Measurements from ENCODE around the gene R3HDM2. TPM values are rescaled to one million over a fixed set of nuclear protein-coding genes. Genes with fewer than 3 reads are reported as not detected.
A peak's percentile ranks its signal among the peaks of the same experiment; 100 is the strongest.

Gene R3HDM2
- total RNA-seq, 4 donors from 2014 or later = 26.3 to 56.9 (median 33.3) TPM

DNA sequence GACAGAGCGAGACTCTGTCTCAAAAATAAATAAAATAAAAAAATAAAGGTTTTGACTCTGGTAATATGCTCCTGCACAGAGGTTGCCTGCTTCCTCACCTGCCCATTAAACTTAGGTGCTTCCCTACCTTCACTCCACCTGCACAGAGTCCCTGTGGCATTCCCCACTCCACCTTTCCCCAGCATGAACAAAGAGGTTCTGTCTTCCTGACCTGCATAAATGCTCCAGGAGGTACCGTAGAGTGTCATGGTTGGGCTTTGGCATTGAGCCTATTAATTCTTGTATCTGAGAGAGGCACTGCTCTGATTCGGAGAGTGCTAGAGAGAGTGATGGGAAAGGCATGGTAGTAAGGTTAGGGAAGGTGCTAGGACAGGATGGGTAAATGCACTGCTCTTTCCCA is 42.5 kb upstream of the R3HDM2 start:
- peaks cover 15 to 33% (median 20%) of the 10 kb centered on the region in 4 donors for H3K4me1 ChIP-seq
- H3K36me3 ChIP-seq = no peaks in the 10 kb centered on the region
- in situ Hi-C loops (cut with MboI; ENCODE audit: low pct_ligation_motif_present in 1 of 4, low pct_unique_long_range_greater_than_20kb in 1 of 4, low sequenced_read_pairs in 3 of 4) (no loop called here), intact Hi-C loops (cut with DNase I; ENCODE audit: low total_unique reads) (no loop called here)
- H3K9me3 ChIP-seq = no peaks in the 10 kb centered on the region
- H3K4me3 ChIP-seq = no peak overlapping the region
- DNase-seq = no peak
- WGBS, 2 donors (ENCODE audit: low coverage in 1 of 2) = 52 to 61% methylated on average over 2 to 3 of the region's 3 CpGs
- peaks cover 64% of the 10 kb centered on the region for H3K27me3 ChIP-seq
- TF ChIP-seq EP300 (IDR thresholded peaks at IDR 0.05; ENCODE audit: low read depth) = no peak
- TF ChIP-seq POLR2A (IDR thresholded peaks at IDR 0.05) = no peak
- TF ChIP-seq POLR2AphosphoS5 (IDR thresholded peaks at IDR 0.05) = no peak
- TF ChIP-seq, protein P1, sequence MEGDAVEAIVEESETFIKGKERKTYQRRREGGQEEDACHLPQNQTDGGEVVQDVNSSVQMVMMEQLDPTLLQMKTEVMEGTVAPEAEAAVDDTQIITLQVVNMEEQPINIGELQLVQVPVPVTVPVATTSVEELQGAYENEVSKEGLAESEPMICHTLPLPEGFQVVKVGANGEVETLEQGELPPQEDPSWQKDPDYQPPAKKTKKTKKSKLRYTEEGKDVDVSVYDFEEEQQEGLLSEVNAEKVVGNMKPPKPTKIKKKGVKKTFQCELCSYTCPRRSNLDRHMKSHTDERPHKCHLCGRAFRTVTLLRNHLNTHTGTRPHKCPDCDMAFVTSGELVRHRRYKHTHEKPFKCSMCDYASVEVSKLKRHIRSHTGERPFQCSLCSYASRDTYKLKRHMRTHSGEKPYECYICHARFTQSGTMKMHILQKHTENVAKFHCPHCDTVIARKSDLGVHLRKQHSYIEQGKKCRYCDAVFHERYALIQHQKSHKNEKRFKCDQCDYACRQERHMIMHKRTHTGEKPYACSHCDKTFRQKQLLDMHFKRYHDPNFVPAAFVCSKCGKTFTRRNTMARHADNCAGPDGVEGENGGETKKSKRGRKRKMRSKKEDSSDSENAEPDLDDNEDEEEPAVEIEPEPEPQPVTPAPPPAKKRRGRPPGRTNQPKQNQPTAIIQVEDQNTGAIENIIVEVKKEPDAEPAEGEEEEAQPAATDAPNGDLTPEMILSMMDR (IDR thresholded peaks at IDR 0.05) = no peak
- no peak overlapping the region for H3K27ac ChIP-seq

DNA sequence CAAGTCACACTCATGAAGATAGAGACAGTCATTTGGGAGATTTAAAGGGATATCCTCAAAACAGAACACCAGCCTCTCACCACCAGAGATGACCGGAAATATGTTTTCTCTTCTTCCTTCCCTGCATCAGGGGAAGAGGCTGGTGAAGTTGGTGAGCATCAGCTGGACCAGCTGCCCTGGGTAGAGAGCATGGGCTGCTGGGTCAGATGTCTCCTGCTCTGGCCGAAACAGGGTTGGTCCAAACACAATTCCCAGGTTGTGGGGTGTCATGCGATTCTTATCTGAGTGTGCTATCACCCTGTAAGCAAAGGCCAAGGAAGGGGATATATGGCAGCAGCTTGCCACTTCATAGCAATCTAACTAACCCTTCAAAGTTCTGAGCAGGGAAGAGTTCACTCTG is 41.5 kb upstream of the R3HDM2 start:
- peaks cover 15 to 33% (median 20%) of the 10 kb centered on the region in 4 donors for H3K4me1 ChIP-seq
- no peak overlapping the region for H3K4me3 ChIP-seq
- in situ Hi-C loops (cut with MboI; ENCODE audit: low pct_ligation_motif_present in 1 of 4, low pct_unique_long_range_greater_than_20kb in 1 of 4, low sequenced_read_pairs in 3 of 4) = no loop called here
- WGBS, 2 donors (ENCODE audit: low coverage in 1 of 2) = 84 to 100% methylated on average over 2 to 3 of the region's 3 CpGs
- intact Hi-C loops (cut with DNase I; ENCODE audit: low total_unique reads) = no loop called here
- TF ChIP-seq POLR2AphosphoS5 (IDR thresholded peaks at IDR 0.05) (no peak), POLR2A (IDR thresholded peaks at IDR 0.05) (no peak), EP300 (IDR thresholded peaks at IDR 0.05; ENCODE audit: low read depth) (no peak)
- TF ChIP-seq, protein P1 (IDR thresholded peaks at IDR 0.05) = no peak
- H3K27me3 ChIP-seq = peaks cover 62% of the 10 kb centered on the region
- H3K9me3 ChIP-seq = no peaks in the 10 kb centered on the region
- no peak for DNase-seq
- no peak overlapping the region for H3K27ac ChIP-seq
- H3K36me3 ChIP-seq = no peaks in the 10 kb centered on the region

DNA sequence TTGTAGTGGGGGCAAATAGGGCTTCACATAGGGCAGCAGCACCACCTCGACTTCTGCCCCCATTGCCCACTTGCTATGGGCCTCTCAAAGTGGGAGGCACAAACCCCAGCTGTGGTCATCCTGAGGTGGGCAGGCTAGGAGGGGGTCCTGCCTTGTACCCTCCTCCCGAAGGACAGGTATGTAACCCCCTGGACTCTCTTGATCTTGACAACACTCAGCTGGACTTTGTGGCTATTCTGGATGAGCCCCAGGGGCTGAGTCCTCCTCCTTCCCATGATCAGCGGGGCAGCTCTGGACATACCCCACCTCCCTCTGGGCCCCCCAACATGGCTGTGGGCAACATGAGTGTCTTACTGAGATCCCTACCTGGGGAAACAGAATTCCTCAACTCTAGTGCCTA is 40.8 kb upstream of the R3HDM2 start:
- H3K27me3 ChIP-seq = peaks cover 58% of the 10 kb centered on the region
- in situ Hi-C loops (cut with MboI; ENCODE audit: low pct_ligation_motif_present in 1 of 4, low pct_unique_long_range_greater_than_20kb in 1 of 4, low sequenced_read_pairs in 3 of 4) (no loop called here), intact Hi-C loops (cut with DNase I; ENCODE audit: low total_unique reads) (no loop called here)
- H3K4me1 ChIP-seq = peaks cover 15 to 33% (median 20%) of the 10 kb centered on the region in 4 donors
- no peak overlapping the region for H3K4me3 ChIP-seq
- TF ChIP-seq POLR2AphosphoS5 (IDR thresholded peaks at IDR 0.05) = no peak
- no peaks in the 10 kb centered on the region for H3K9me3 ChIP-seq
- H3K27ac ChIP-seq = no peak overlapping the region
- no peaks in the 10 kb centered on the region for H3K36me3 ChIP-seq
- no peak for DNase-seq
- 94% methylated on average over 3 of the region's 3 CpGs; no CpG with 5 or more reads in 1 of the 2 donors for WGBS, 2 donors (ENCODE audit: low coverage in 1 of 2)

DNA sequence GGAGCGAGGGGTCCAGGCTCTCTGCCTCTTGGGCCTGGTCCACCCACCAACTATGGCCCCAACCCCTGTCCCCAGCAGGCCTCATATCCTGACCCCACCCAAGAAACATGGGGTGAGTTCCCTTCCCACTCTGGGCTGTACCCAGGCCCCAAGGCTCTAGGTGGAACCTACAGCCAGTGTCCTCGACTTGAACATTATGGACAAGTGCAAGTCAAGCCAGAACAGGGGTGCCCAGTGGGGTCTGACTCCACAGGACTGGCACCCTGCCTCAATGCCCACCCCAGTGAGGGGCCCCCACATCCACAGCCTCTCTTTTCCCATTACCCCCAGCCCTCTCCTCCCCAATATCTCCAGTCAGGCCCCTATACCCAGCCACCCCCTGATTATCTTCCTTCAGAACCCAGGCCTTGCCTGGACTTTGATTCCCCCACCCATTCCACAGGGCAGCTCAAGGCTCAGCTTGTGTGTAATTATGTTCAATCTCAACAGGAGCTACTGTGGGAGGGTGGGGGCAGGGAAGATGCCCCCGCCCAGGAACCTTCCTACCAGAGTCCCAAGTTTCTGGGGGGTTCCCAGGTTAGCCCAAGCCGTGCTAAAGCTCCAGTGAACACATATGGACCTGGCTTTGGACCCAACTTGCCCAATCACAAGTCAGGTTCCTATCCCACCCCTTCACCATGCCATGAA is 40.3 kb upstream of the R3HDM2 start:
- WGBS, 2 donors (ENCODE audit: low coverage in 1 of 2) = 72% methylated on average over 4 of the region's 4 CpGs; no CpG with 5 or more reads in 1 of the 2 donors
- in situ Hi-C loops (cut with MboI; ENCODE audit: low pct_ligation_motif_present in 1 of 4, low pct_unique_long_range_greater_than_20kb in 1 of 4, low sequenced_read_pairs in 3 of 4) = no loop called here
- DNase-seq = peak; percentile 52

More for the DNA sequence above, 40.3 kb upstream of the R3HDM2 start:
- no peak overlapping the region for H3K4me3 ChIP-seq
- no peaks in the 10 kb centered on the region for H3K36me3 ChIP-seq
- intact Hi-C loops (cut with DNase I; ENCODE audit: low total_unique reads) = no loop called here
- TF ChIP-seq, protein P1 (IDR thresholded peaks at IDR 0.05) = no peak
- TF ChIP-seq POLR2A (IDR thresholded peaks at IDR 0.05) (no peak), EP300 (IDR thresholded peaks at IDR 0.05; ENCODE audit: low read depth) (no peak), POLR2AphosphoS5 (IDR thresholded peaks at IDR 0.05) (no peak)
- H3K27me3 ChIP-seq = peaks cover 53% of the 10 kb centered on the region
- no peaks in the 10 kb centered on the region for H3K9me3 ChIP-seq
- H3K27ac ChIP-seq = no peak overlapping the region
- H3K4me1 ChIP-seq = peaks cover 12 to 29% (median 17%) of the 10 kb centered on the region in 4 donors

Data from transverse colon (tissue), 4 donors.